Activated naive CD4-positive, alpha-beta T cell (primary cell): Measurements from ENCODE around the gene ERI3.
"Not testable (repeated sequence)": the region's sequence is repeated elsewhere in the genome, so short reads cannot be mapped to it uniquely, and the experiment has no call there.

ENCODE experiments used
- DNase-seq, 4 experiments: peaks; one replicate each; lab custom pipeline; 2025; lab: John Stamatoyannopoulos, UW

Gene ERI3

DNA sequence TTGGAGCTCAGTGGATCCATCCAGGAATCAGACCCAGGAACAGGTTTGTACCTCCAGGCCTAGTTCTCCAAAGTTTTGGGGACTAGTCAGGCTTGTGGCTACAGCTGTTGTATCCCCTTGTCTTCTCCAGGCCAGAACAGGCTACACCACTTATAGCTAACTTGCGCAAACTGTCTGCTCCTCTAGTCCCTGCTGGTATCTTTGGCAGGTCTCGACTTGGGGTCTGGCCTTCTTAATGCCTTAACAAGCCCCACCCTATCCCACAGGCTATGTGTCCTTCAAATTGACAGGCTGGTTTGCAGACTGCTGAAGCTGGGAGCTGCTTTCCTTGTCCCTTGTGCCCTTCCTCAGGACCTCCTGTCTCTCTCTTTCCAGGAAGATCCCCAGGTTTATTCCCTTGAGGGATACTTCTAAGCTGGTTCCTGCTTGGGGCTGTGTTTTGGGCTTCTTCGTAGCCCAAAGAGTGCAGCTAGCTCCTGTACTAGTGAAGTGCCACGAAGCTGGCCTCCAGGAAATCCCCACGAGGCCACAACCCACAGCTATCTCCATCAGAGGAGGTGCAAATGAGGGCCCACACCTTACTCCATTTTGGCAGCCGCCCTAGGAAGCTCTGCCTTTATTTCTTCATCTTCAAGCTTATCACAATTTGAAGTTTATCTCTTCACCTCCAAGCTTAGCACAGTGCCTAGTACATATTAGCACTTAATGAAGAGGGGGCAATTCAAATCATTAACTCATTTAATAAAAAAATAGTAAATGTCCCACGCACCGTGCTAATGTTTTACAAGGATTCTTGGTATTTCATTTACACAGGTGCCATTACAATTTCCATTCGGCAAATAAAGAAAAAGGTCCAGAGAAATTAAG, 142.5 kb downstream of the ERI3 start:
- no peak for DNase-seq

DNA sequence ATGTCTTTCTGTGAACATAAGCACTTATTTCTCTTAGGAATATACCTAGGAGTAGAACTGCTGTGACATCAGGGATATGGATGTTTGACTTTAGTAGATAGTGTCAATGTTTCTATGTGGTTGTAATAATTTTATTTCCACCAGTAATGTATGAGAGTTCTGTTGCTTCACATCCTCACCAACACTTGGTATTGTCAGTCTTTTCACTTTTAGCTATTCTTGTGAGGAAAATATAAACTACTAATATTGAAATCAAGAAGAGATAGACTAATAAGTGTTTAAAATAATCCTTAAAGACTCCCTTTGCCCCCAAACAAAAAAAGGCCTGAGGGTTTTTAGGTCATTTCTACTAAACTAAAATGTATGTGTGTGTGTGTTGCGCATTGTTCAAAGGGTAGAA, 144.5 kb downstream of the ERI3 start:
- no peak for DNase-seq

- DNase-seq: no peak
These were observed 146.8 kb downstream of the ERI3 start for GRCh38 chr1:44208226-44208625.

- not testable (repeated sequence) for DNase-seq
These were observed 148.5 kb downstream of the ERI3 start for GRCh38 chr1:44206545-44206944.

GRCh38 chr1:44200336-44200735, 154.7 kb downstream of the ERI3 start:
- no peak for DNase-seq

DNA sequence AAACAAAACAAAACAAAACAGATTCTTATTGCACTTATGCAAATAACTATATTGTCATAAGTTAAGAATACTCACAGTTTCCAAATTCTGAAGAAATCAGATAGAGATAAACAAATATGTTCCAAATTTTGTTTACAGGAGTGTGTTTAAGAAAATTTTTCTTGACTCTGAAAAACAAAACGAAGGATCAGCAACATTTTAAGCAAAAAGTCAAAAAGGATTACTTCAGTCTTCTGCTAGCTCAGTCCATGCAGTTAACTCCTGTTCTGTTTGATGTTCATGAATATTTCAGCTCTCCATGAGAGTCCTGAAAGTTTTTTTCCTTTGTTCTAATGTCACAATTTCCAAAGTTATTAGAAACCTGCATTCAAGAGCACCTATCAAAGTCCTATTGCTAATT, 180.4 kb downstream of the ERI3 start:
- no peak for DNase-seq
